K562 (cell line): ENCODE results near the gene SAMD4A. TPM values are rescaled to one million over a fixed set of nuclear protein-coding genes. Genes with fewer than 3 reads are reported as not detected.
A peak's percentile ranks its signal among the peaks of the same experiment; 100 is the strongest.

Experiments
- BACH1 ChIP-seq: fragments of 200-800 bp; sonication (Bioruptor generic); IDR thresholded peaks from 2 replicates; pipeline ENCODE4 v1.6.1; 2016; ENCODE audit warnings: missing genetic modification characterization, missing compliant biosample characterization
- CTBP1 ChIP-seq: fragments of 450-650 bp; IDR thresholded peaks from 2 replicates; pipeline ENCODE4 v1.6.1; 2016; ENCODE audit warnings: borderline replicate concordance
- ETV1 ChIP-seq: fragments of 450-650 bp; conservative IDR thresholded peaks from 2 replicates; pipeline ENCODE4 v1.6.1; 2016; ENCODE audit warnings: missing genetic modification characterization, control low read depth, low read depth, missing compliant biosample characterization
- EWSR1 ChIP-seq: fragments of 450-650 bp; IDR thresholded peaks from 2 replicates; pipeline ENCODE4 v1.6.1; 2018; ENCODE audit warnings: borderline replicate concordance, mild to moderate bottlenecking, low read depth, moderate library complexity; ENCODE audit not compliant: partially characterized antibody
- GTF2E2 ChIP-seq: fragments of 200-800 bp; sonication (Bioruptor generic); IDR thresholded peaks from 2 replicates; pipeline ENCODE4 v1.6.1; 2016; ENCODE audit warnings: missing genetic modification characterization, missing compliant biosample characterization
- HDAC1 ChIP-seq, 2 experiments: fragments of 450-650 bp; IDR thresholded peaks; 2 replicates each; pipeline ENCODE4 v1.6.1; 2016 to 2017; ENCODE audit warnings: inconsistent platforms in 1 of 2, mild to moderate bottlenecking in 1 of 2, moderate library complexity in 1 of 2
- IFI16 ChIP-seq: fragments of 250-450 bp; sonication (Bioruptor Pico); IDR thresholded peaks from 2 replicates; pipeline ENCODE4 v2.1.2; 2022; ENCODE audit warnings: mild to moderate bottlenecking, inconsistent platforms
- KAT2B ChIP-seq: IDR thresholded peaks from one replicate; pipeline ENCODE4 v1.6.1; 2012; ENCODE audit warnings: low read depth, mild to moderate bottlenecking, control low read depth, inconsistent platforms, low read length, moderate library complexity
- KLF10 ChIP-seq: fragments of 250-450 bp; sonication (Bioruptor Pico); IDR thresholded peaks from 2 replicates; pipeline ENCODE4 v1.6.1; 2021; ENCODE audit warnings: matching md5 sums
- MBD2 ChIP-seq: sonication (generic); IDR thresholded peaks from 2 replicates; pipeline ENCODE4 v1.6.1; 2016; ENCODE audit warnings: low read depth, borderline replicate concordance
- MTA3 ChIP-seq: fragments of 450-650 bp; formaldehyde crosslinking; IDR thresholded peaks from 2 replicates; pipeline ENCODE4 v1.6.1; 2017; ENCODE audit warnings: mild to moderate bottlenecking, borderline replicate concordance
- NCOA2 ChIP-seq, 2 experiments: fragments of 450-650 bp; IDR thresholded peaks; 2 replicates each; pipeline ENCODE4 v1.6.1; 2018; ENCODE audit warnings: mild to moderate bottlenecking in 2 of 2, moderate library complexity in 1 of 2; ENCODE audit not compliant: partially characterized antibody in 2 of 2
- NFATC3 ChIP-seq: fragments of 450-650 bp; IDR thresholded peaks from 2 replicates; pipeline ENCODE4 v1.6.1; 2017; ENCODE audit warnings: mild to moderate bottlenecking
- NKRF ChIP-seq: fragments of 450-650 bp; IDR thresholded peaks from 2 replicates; pipeline ENCODE4 v1.6.1; 2016; ENCODE audit warnings: borderline replicate concordance
- NR1H2 ChIP-seq: sonication (generic); formaldehyde crosslinking; IDR thresholded peaks from 2 replicates; pipeline ENCODE4 v1.4.0; 2020; ENCODE audit warnings: mild to moderate bottlenecking, missing genetic modification reagents
- PML ChIP-seq: IDR thresholded peaks from 2 replicates; pipeline ENCODE4 v1.6.1; 2012; ENCODE audit warnings: low read length, inconsistent platforms
- RCOR1 ChIP-seq, 2 experiments: IDR thresholded peaks; 2 replicates each; pipeline ENCODE4 v1.6.1; 2012; ENCODE audit warnings: low read depth in 2 of 2, low read length in 2 of 2, borderline replicate concordance in 1 of 2, improper control_type of control experiment in 1 of 2
- SAFB2 ChIP-seq: fragments of 200-400 bp; formaldehyde crosslinking; IDR thresholded peaks from 2 replicates; pipeline ENCODE4 v1.6.1; 2018; ENCODE audit warnings: borderline replicate concordance, low read length, low read depth, moderate library complexity; ENCODE audit not compliant: severe bottlenecking
- SMAD1 ChIP-seq: fragments of 150-350 bp; IDR thresholded peaks from 2 replicates; pipeline ENCODE4 v1.6.1; 2014; ENCODE audit warnings: low read length, low read depth; ENCODE audit not compliant: partially characterized antibody
- YY1 ChIP-seq, 3 experiments: IDR thresholded peaks; 2 replicates each; pipeline ENCODE4 v1.6.1; 2011; ENCODE audit warnings: low read length in 2 of 3, mild to moderate bottlenecking in 2 of 3, moderate library complexity in 2 of 3, borderline replicate concordance in 1 of 3, control low read depth in 1 of 3, low read depth in 1 of 3; ENCODE audit not compliant: insufficient read depth in 3 of 3, insufficient replicate concordance in 2 of 3, control insufficient read depth in 1 of 3, insufficient read length in 1 of 3; ENCODE audit errors: extremely low read depth in 1 of 3
- ZBTB12 ChIP-seq: fragments of 250-450 bp; sonication (Bioruptor Pico); IDR thresholded peaks from 2 replicates; pipeline ENCODE4 v1.4.0; 2020
- ZNF561 ChIP-seq: fragments of 450-650 bp; formaldehyde crosslinking; conservative IDR thresholded peaks from 2 replicates; pipeline ENCODE4 v1.4.0; 2020; ENCODE audit warnings: mild to moderate bottlenecking, moderate library complexity
- ZNF740 ChIP-seq, 3 experiments: fragments of 200-800 bp in 1 of 3; sonication (Bioruptor generic) in 1 of 3; sonication (generic) in 1 of 3; formaldehyde crosslinking in 1 of 3; IDR thresholded peaks; 2 replicates each; pipeline versions ENCODE4 v1.6.1 to v1.8.0; 2016 to 2022; ENCODE audit warnings: mild to moderate bottlenecking in 2 of 3, missing compliant biosample characterization in 2 of 3, missing genetic modification characterization in 2 of 3, missing genetic modification reagents in 1 of 3
- polyA plus RNA-seq, 8 experiments: library from polyadenylated mRNA; depleted of rRNA in 4 of 8; stranded (reverse) in 5 of 8; unstranded in 3 of 8; fragments of >200 nt; fragmentation: Nextera tagmentation in 2 of 8; fragmentation: Illumina TruSeq in 1 of 8; extraction: Ambion mirVana in 2 of 8; extraction: Trizol in 1 of 8; gene quantifications; 2 replicates each; pipeline versions ENCODE4 v1.2.1 to v1.2.3, GENCODE V29; 2011 to 2014; ENCODE audit warnings: inconsistent platforms in 1 of 8, missing spikeins in 1 of 8
- total RNA-seq, 7 experiments: library from RNA; depleted of rRNA in 6 of 7; stranded (reverse); fragments of >200 nt in 6 of 7; fragmentation: Illumina TruSeq in 2 of 7; extraction: Trizol in 2 of 7; gene quantifications; 2 replicates each; pipeline versions ENCODE4 v1.2.1 to v1.2.3, GENCODE V29; 2011 to 2021; ENCODE audit warnings: low replicate concordance in 1 of 7

SAMD4A gene
- total and polyA plus RNA-seq, 9 of the 15 experiments (the other 6 are each of a cell fraction or from before 2014, with no cell fraction given) = 0.66 to 6.8 (median 3.3) TPM

- no peak for TF ChIP-seq KAT2B
- no peak for TF ChIP-seq EWSR1
- no peak for TF ChIP-seq SAFB2
- TF ChIP-seq PML = no peak
- TF ChIP-seq YY1 (IDR thresholded peaks at IDR 0.05; ENCODE audit: borderline replicate concordance in 1 of 3, control insufficient read depth in 1 of 3, extremely low read depth in 1 of 3, insufficient read depth in 3 of 3, insufficient read length in 1 of 3, insufficient replicate concordance in 2 of 3, low read depth in 1 of 3, low read length in 2 of 3) = peak in 1 of 3 experiments; percentile 37
- 0 out of 4 replicates have a peak, but pooled peaks of 1 of the 2 experiments have one; percentile 48 for TF ChIP-seq HDAC1 (IDR thresholded peaks at IDR 0.05)
- TF ChIP-seq ZNF740 (CRISPR knock-in tag; IDR thresholded peaks at IDR 0.05) = no peak
- no peak for TF ChIP-seq ZNF740 (tag; IDR thresholded peaks at IDR 0.05)
- TF ChIP-seq MBD2 = no peak
- no peak for TF ChIP-seq ZNF561
- TF ChIP-seq ETV1 = no peak
- TF ChIP-seq RCOR1 (IDR thresholded peaks at IDR 0.05; ENCODE audit: borderline replicate concordance in 1 of 2, low read depth in 2 of 2, low read length in 2 of 2) = peak in 1 of 2 experiments; percentile 16; a peak in 1 of 4 replicates
- no peak for TF ChIP-seq NCOA2 (IDR thresholded peaks at IDR 0.05; ENCODE audit: partially characterized antibody in 2 of 2)
- TF ChIP-seq NFATC3 = no peak
- TF ChIP-seq MTA3 = no peak
- TF ChIP-seq NKRF = peak; percentile 21; the same call in 1 of the 2 replicates
- TF ChIP-seq ZBTB12 (CRISPR knock-in tag) = no peak
- TF ChIP-seq NR1H2 (CRISPR knock-in tag) = no peak
- no peak for TF ChIP-seq GTF2E2 (tag)
- TF ChIP-seq IFI16 (CRISPR knock-in tag) = no peak
- TF ChIP-seq BACH1 (tag) = no peak
- peak; percentile 32; the same call in 1 of the 2 replicates for TF ChIP-seq CTBP1
- no peak for TF ChIP-seq SMAD1
- no peak for TF ChIP-seq KLF10 (CRISPR knock-in tag)
These were observed 163.4 kb downstream of the SAMD4A start (continued) for GRCh38 chr14:54730156-54730961.
